HEK293T (cell line): ENCODE measurements around the gene SEH1L.

ENCODE experiments used
- LEF1 ChIP-seq: fragments of 450-650 bp; IDR thresholded peaks from 2 replicates; pipeline ENCODE4 v1.6.1; 2017; ENCODE audit warnings: mild to moderate bottlenecking, borderline replicate concordance
- NFRKB ChIP-seq: fragments of 450-650 bp; IDR thresholded peaks from 2 replicates; pipeline ENCODE4 v1.6.1; 2016; ENCODE audit warnings: mild to moderate bottlenecking, moderate library complexity
- SP1 ChIP-seq: fragments of 450-650 bp; IDR thresholded peaks from 2 replicates; pipeline ENCODE4 v1.6.1; 2017

GRCh38 chr18:12948050-12948804, 416 bp downstream of the SEH1L start:
- TF ChIP-seq SP1 (no peak), LEF1 (no peak), NFRKB (no peak)
